Measurements from ENCODE around the gene PIP4K2B.

DNA sequence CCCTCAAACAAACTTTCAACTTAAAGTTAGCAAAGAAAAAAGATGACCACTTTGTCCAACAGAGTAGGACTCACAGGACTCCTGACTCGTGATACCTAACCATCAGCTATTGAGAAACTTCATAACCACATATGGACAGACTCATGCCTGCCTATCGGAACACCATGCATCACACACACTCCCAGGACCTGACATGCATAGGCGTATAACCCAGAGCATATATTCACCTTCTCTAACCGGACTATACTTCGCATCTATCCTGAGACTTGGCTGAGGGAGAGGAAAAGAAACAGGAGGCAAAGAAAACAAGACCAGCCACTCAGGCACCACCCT, 2.2 kb downstream of the PIP4K2B start:
- TF ChIP-seq, protein P1, sequence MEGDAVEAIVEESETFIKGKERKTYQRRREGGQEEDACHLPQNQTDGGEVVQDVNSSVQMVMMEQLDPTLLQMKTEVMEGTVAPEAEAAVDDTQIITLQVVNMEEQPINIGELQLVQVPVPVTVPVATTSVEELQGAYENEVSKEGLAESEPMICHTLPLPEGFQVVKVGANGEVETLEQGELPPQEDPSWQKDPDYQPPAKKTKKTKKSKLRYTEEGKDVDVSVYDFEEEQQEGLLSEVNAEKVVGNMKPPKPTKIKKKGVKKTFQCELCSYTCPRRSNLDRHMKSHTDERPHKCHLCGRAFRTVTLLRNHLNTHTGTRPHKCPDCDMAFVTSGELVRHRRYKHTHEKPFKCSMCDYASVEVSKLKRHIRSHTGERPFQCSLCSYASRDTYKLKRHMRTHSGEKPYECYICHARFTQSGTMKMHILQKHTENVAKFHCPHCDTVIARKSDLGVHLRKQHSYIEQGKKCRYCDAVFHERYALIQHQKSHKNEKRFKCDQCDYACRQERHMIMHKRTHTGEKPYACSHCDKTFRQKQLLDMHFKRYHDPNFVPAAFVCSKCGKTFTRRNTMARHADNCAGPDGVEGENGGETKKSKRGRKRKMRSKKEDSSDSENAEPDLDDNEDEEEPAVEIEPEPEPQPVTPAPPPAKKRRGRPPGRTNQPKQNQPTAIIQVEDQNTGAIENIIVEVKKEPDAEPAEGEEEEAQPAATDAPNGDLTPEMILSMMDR (IDR thresholded peaks at IDR 0.05), result no peak
- no peak for TF ChIP-seq POLR2A (IDR thresholded peaks at IDR 0.05)
- TF ChIP-seq POLR2AphosphoS5 (IDR thresholded peaks at IDR 0.05), result no peak
- TF ChIP-seq EP300 (IDR thresholded peaks at IDR 0.05; ENCODE audit: low read depth), result no peak
